Muscle of leg (tissue), 11 donors: ENCODE results near the gene CAMTA1. TPM values are rescaled to one million over a fixed set of nuclear protein-coding genes. Genes with fewer than 3 reads are reported as not detected.

ENCODE experiments used
- DNase-seq: peaks from one replicate; pipeline ENCODE4 v3.0.0; 2013
- H3K27ac ChIP-seq: one replicate; pipeline ENCODE4 v1.5.1; 2013; ENCODE audit warnings: mild to moderate bottlenecking, low read length, control low read depth
- H3K27me3 ChIP-seq: one replicate; pipeline ENCODE4 v1.6.1; 2013; ENCODE audit warnings: low read length; ENCODE audit not compliant: control insufficient read depth, insufficient read depth
- H3K36me3 ChIP-seq: one replicate; pipeline ENCODE4 v1.6.1; 2013; ENCODE audit warnings: low read length; ENCODE audit not compliant: control insufficient read depth, insufficient read depth
- H3K4me1 ChIP-seq: one replicate; pipeline ENCODE4 v1.6.1; 2013; ENCODE audit warnings: low read length; ENCODE audit not compliant: control insufficient read depth, insufficient read depth
- H3K4me3 ChIP-seq: one replicate; pipeline ENCODE4 v1.5.1; 2013; ENCODE audit warnings: low read length, control low read depth
- H3K9me3 ChIP-seq: replicated peaks from 2 replicates; pipeline ENCODE4 v1.6.1; 2013; ENCODE audit warnings: low read depth, low read length; ENCODE audit not compliant: control insufficient read depth
- WGBS: methylation state at CpG from one replicate; pipeline ENCODE4 v1.1.5; 2013; ENCODE audit warnings: missing lambda C conversion rate; ENCODE audit not compliant: insufficient coverage; 5-methylcytosine and 5-hydroxymethylcytosine counted together
- polyA plus RNA-seq, 8 donors: library from polyadenylated mRNA; unstranded; fragments of 120-200 nt; gene quantifications; one replicate each; pipeline versions ENCODE4 v1.2.1 to v1.2.3, GENCODE V29; 2013; ENCODE audit warnings: inconsistent platforms in 1 of 8, low replicate concordance in 1 of 8; ENCODE audit not compliant: insufficient read length in 8 of 8, insufficient read depth in 1 of 8
- total RNA-seq: library from RNA; stranded (reverse); fragments of 120-200 nt; gene quantifications from one replicate; pipeline ENCODE4 v1.2.4, GENCODE V29; 2013

CAMTA1 gene
- total and polyA plus RNA-seq, 9 donors: 36.4 to 56.4 (median 47.7) TPM

- no peaks in the 10 kb centered on the region for H3K36me3 ChIP-seq
- WGBS: 68% methylated on average over 5 of the region's 13 CpGs
- H3K4me1 ChIP-seq: no peaks in the 10 kb centered on the region
- peaks cover 3% of the 10 kb centered on the region for H3K27me3 ChIP-seq
- no peak overlapping the region for H3K4me3 ChIP-seq
- H3K9me3 ChIP-seq: no peaks in the 10 kb centered on the region
- no peak for DNase-seq
- H3K27ac ChIP-seq: no peak overlapping the region
Measured at GRCh38 chr1:7248549-7249199, 463.4 kb downstream of the CAMTA1 start.

- Histone ChIP-seq H3K27ac (no peak overlapping the region), H3K9me3 (no peaks in the 10 kb centered on the region), H3K27me3 (peaks cover 3% of the 10 kb centered on the region), H3K4me3 (no peak overlapping the region), H3K36me3 (no peaks in the 10 kb centered on the region), H3K4me1 (no peaks in the 10 kb centered on the region)
- DNase-seq: no peak
- WGBS: 41% methylated on average over 1 of the region's 3 CpGs
Measured at GRCh38 chr1:7249516-7249915, 464.3 kb downstream of the CAMTA1 start.

- peaks cover 3% of the 10 kb centered on the region for H3K27me3 ChIP-seq
- WGBS: 72% methylated on average over 6 of the region's 10 CpGs
- H3K4me1 ChIP-seq: no peaks in the 10 kb centered on the region
- H3K27ac ChIP-seq: no peak overlapping the region
- no peaks in the 10 kb centered on the region for H3K9me3 ChIP-seq
- no peaks in the 10 kb centered on the region for H3K36me3 ChIP-seq
- no peak for DNase-seq
- H3K4me3 ChIP-seq: no peak overlapping the region
Measured at GRCh38 chr1:7250176-7250575, 464.9 kb downstream of the CAMTA1 start.

- 78% methylated on average over 11 of the region's 22 CpGs for WGBS
- Histone ChIP-seq H3K36me3 (no peaks in the 10 kb centered on the region), H3K27ac (no peak overlapping the region), H3K9me3 (no peaks in the 10 kb centered on the region), H3K4me1 (no peaks in the 10 kb centered on the region), H3K4me3 (no peak overlapping the region), H3K27me3 (peaks cover 3% of the 10 kb centered on the region)
- DNase-seq: no peak
Measured at GRCh38 chr1:7250597-7251453, 465.6 kb downstream of the CAMTA1 start.

- Histone ChIP-seq H3K36me3 (no peaks in the 10 kb centered on the region), H3K27me3 (peaks cover 3% of the 10 kb centered on the region), H3K27ac (no peak overlapping the region), H3K9me3 (no peaks in the 10 kb centered on the region), H3K4me1 (no peaks in the 10 kb centered on the region), H3K4me3 (no peak overlapping the region)
- DNase-seq: no peak
- WGBS: 90% methylated on average over 10 of the region's 10 CpGs
Measured at GRCh38 chr1:7251454-7251800, 466.2 kb downstream of the CAMTA1 start.

- peaks cover 3% of the 10 kb centered on the region for H3K27me3 ChIP-seq
- no peak overlapping the region for H3K27ac ChIP-seq
- WGBS: 70% methylated on average over 9 of the region's 12 CpGs
- DNase-seq: no peak
- H3K4me3 ChIP-seq: no peak overlapping the region
- no peaks in the 10 kb centered on the region for H3K36me3 ChIP-seq
- no peaks in the 10 kb centered on the region for H3K9me3 ChIP-seq
- no peaks in the 10 kb centered on the region for H3K4me1 ChIP-seq
Measured at GRCh38 chr1:7252411-7253117, 467.3 kb downstream of the CAMTA1 start.

GRCh38 chr1:7253118-7253480 lies 467.8 kb downstream of the CAMTA1 start:
- Histone ChIP-seq H3K4me3 (no peak overlapping the region), H3K36me3 (no peaks in the 10 kb centered on the region), H3K27ac (no peak overlapping the region), H3K9me3 (no peaks in the 10 kb centered on the region), H3K27me3 (peaks cover 1% of the 10 kb centered on the region), H3K4me1 (no peaks in the 10 kb centered on the region)
- WGBS: 71% methylated on average over 4 of the region's 4 CpGs
- DNase-seq: no peak

GRCh38 chr1:7253988-7254587 lies 468.8 kb downstream of the CAMTA1 start:
- no peaks in the 10 kb centered on the region for H3K36me3 ChIP-seq
- WGBS: 75% methylated on average over 10 of the region's 11 CpGs
- no peaks in the 10 kb centered on the region for H3K9me3 ChIP-seq

GRCh38 chr1:7255303-7256058 lies 470.2 kb downstream of the CAMTA1 start:
- DNase-seq: no peak
- no peaks in the 10 kb centered on the region for H3K36me3 ChIP-seq
- no peak overlapping the region for H3K4me3 ChIP-seq
- H3K4me1 ChIP-seq: no peaks in the 10 kb centered on the region
- no peaks in the 10 kb centered on the region for H3K9me3 ChIP-seq
- H3K27me3 ChIP-seq: no peaks in the 10 kb centered on the region
- 55% methylated on average over 10 of the region's 13 CpGs for WGBS
- H3K27ac ChIP-seq: no peak overlapping the region

More at GRCh38 chr1:7253988-7254587, 468.8 kb downstream of the CAMTA1 start:
- DNase-seq: no peak
- no peaks in the 10 kb centered on the region for H3K27me3 ChIP-seq
- no peak overlapping the region for H3K4me3 ChIP-seq
- no peaks in the 10 kb centered on the region for H3K4me1 ChIP-seq
- H3K27ac ChIP-seq: no peak overlapping the region
